NB4 (cell line): ENCODE data around the gene ACOT11.

ENCODE experiments used
- CTCF ChIP-seq: IDR thresholded peaks from one replicate; pipeline ENCODE4 v1.5.1; 2012; ENCODE audit warnings: low read depth, low read length
- MYC ChIP-seq: IDR thresholded peaks from 2 replicates; pipeline ENCODE4 v1.6.1; 2011; ENCODE audit warnings: low read depth, low read length
- POLR2A ChIP-seq: IDR thresholded peaks from 2 replicates; pipeline ENCODE4 v1.6.1; 2011; ENCODE audit warnings: mild to moderate bottlenecking; ENCODE audit not compliant: insufficient read length; ENCODE audit errors: extremely low read depth

GRCh38 chr1:54542962-54543539, 5.0 kb upstream of the ACOT11 start:
- TF ChIP-seq CTCF, result no peak
- peak; percentile 72 for TF ChIP-seq MYC
- TF ChIP-seq POLR2A, result no peak
